SK-N-SH (cell line): Measurements from ENCODE around the gene SPATA18. TPM values are rescaled to one million over a fixed set of nuclear protein-coding genes. Genes with fewer than 3 reads are reported as not detected.

Source experiments
- CTCF ChIA-PET: fragments of 300-600, 350-600 bp; formaldehyde crosslinking; extraction: SDS; loops from one replicate; lab custom pipeline; 2021; lab: Yijun Ruan, JAX
- POLR2A ChIA-PET: fragments of 350-600 bp; sonication (Branson Sonifier 250); formaldehyde crosslinking; extraction: SDS; loops from one replicate; lab custom pipeline; 2020; ENCODE audit warnings: antibody characterized with exemption, inconsistent platforms; lab: Yijun Ruan, JAX
- DNase-seq: peaks from one replicate; pipeline ENCODE4 v3.0.0; 2012
- H2AFZ ChIP-seq: fragments of 200-600 bp; sonication (generic); 2 replicates; pipeline ENCODE4 v1.8.1; 2016; ENCODE audit warnings: antibody characterized with exemption, mild to moderate bottlenecking, low read depth
- H3F3A ChIP-seq: fragments of 200-600 bp; sonication (generic); replicated peaks from 2 replicates; pipeline ENCODE3; 2016; ENCODE audit warnings: antibody characterized with exemption, mild to moderate bottlenecking; ENCODE audit not compliant: insufficient read depth
- H3K27ac ChIP-seq, 2 experiments: fragments of 200-500 bp in 1 of 2; fragments of 200-600 bp in 1 of 2; sonication (Bioruptor generic) in 1 of 2; sonication (generic), shearing (Covaris generic) in 1 of 2; 2 replicates each; pipeline versions ENCODE4 v1.5.1 to v1.6.1; 2014 to 2016; ENCODE audit warnings: low read depth in 2 of 2, inconsistent platforms in 1 of 2, low read length in 1 of 2, mild to moderate bottlenecking in 1 of 2, mixed read lengths in 1 of 2
- H3K27me3 ChIP-seq: fragments of 200-600 bp; sonication (generic), shearing (Covaris generic); 2 replicates; pipeline ENCODE4 v1.6.1; 2016; ENCODE audit warnings: mixed run types; ENCODE audit not compliant: insufficient read depth
- H3K36me3 ChIP-seq, 2 experiments: fragments of 200-500 bp in 1 of 2; fragments of 200-600 bp in 1 of 2; sonication (Bioruptor generic) in 1 of 2; sonication (generic) in 1 of 2; replicated peaks in 1 of 2; 2 replicates each; pipeline versions ENCODE3 to v1.5.1; 2014 to 2016; ENCODE audit warnings: low read length in 1 of 2, mild to moderate bottlenecking in 1 of 2; ENCODE audit not compliant: insufficient read depth in 2 of 2, control insufficient read depth in 1 of 2
- H3K4me1 ChIP-seq, 2 experiments: fragments of 200-500 bp in 1 of 2; fragments of 200-600 bp in 1 of 2; sonication (Bioruptor generic) in 1 of 2; sonication (generic), shearing (Covaris generic) in 1 of 2; 2 replicates each; pipeline versions ENCODE4 v1.5.1 to v1.6.1; 2014 to 2016; ENCODE audit warnings: low read depth in 1 of 2, low read length in 1 of 2, mixed run types in 1 of 2; ENCODE audit not compliant: insufficient read depth in 2 of 2, control insufficient read depth in 1 of 2
- H3K4me2 ChIP-seq: fragments of 200-600 bp; sonication (generic), shearing (Covaris generic); 2 replicates; pipeline ENCODE4 v1.6.1; 2017; ENCODE audit warnings: mixed run types
- H3K4me3 ChIP-seq, 2 experiments: fragments of 200-500 bp in 1 of 2; fragments of 200-600 bp in 1 of 2; sonication (Bioruptor generic) in 1 of 2; sonication (generic), shearing (Covaris generic) in 1 of 2; 2 replicates each; pipeline versions ENCODE4 v1.5.1 to v1.8.1; 2014 to 2016; ENCODE audit warnings: low read depth in 2 of 2, inconsistent platforms in 1 of 2, low read length in 1 of 2, mild to moderate bottlenecking in 1 of 2, mixed read lengths in 1 of 2, moderate library complexity in 1 of 2
- H3K79me2 ChIP-seq: fragments of 200-600 bp; sonication (generic); 2 replicates; pipeline ENCODE4 v1.8.1; 2017; ENCODE audit warnings: mild to moderate bottlenecking; ENCODE audit not compliant: insufficient read depth
- H3K9ac ChIP-seq: fragments of 200-600 bp; sonication (generic); 2 replicates; pipeline ENCODE4 v1.6.1; 2017; ENCODE audit warnings: mixed run types
- H3K9me2 ChIP-seq: fragments of 200-600 bp; sonication (generic); 2 replicates; pipeline ENCODE4 v1.6.1; 2017; ENCODE audit warnings: mixed run types
- H3K9me3 ChIP-seq: fragments of 200-600 bp; sonication (generic); 2 replicates; pipeline ENCODE4 v1.6.1; 2017; ENCODE audit warnings: mixed run types, mild to moderate bottlenecking, moderate library complexity
- H4K20me1 ChIP-seq: fragments of 200-600 bp; sonication (generic); 2 replicates; pipeline ENCODE4 v1.6.1; 2017; ENCODE audit warnings: mild to moderate bottlenecking, mixed run types; ENCODE audit not compliant: insufficient read depth
- ELF1 ChIP-seq: IDR thresholded peaks from 2 replicates; pipeline ENCODE4 v1.4.0; 2012
- EP300 ChIP-seq, 2 experiments: IDR thresholded peaks; 2 replicates each; pipeline versions ENCODE4 v1.4.0 to v1.6.1; 2012; ENCODE audit warnings: borderline replicate concordance in 1 of 2, low read depth in 1 of 2, low read length in 1 of 2
- GABPA ChIP-seq: IDR thresholded peaks from 2 replicates; pipeline ENCODE4 v1.4.0; 2012; ENCODE audit warnings: low read depth, mild to moderate bottlenecking
- JUND ChIP-seq: IDR thresholded peaks from 2 replicates; pipeline ENCODE4 v1.4.0; 2012
- NFIC ChIP-seq: IDR thresholded peaks from 2 replicates; pipeline ENCODE4 v1.4.0; 2012; ENCODE audit warnings: borderline replicate concordance
- NRF1 ChIP-seq: IDR thresholded peaks from 2 replicates; pipeline ENCODE4 v1.6.1; 2012; ENCODE audit warnings: low read depth, mild to moderate bottlenecking, low read length
- POLR2AphosphoS5 ChIP-seq: IDR thresholded peaks from 2 replicates; pipeline ENCODE4 v1.6.1; 2012; ENCODE audit warnings: low read depth, low read length
- RFX5 ChIP-seq: IDR thresholded peaks from 2 replicates; pipeline ENCODE4 v1.6.1; 2012; ENCODE audit warnings: mild to moderate bottlenecking, improper control_type of control experiment, low read length
- RXRA ChIP-seq: IDR thresholded peaks from 2 replicates; pipeline ENCODE4 v1.4.0; 2012; ENCODE audit warnings: low read depth, mild to moderate bottlenecking, borderline replicate concordance
- SIN3A ChIP-seq: IDR thresholded peaks from 2 replicates; pipeline ENCODE4 v1.6.1; 2012; ENCODE audit warnings: low read depth, mild to moderate bottlenecking, low read length, moderate library complexity, borderline replicate concordance
- SMC3 ChIP-seq: IDR thresholded peaks from 2 replicates; pipeline ENCODE4 v1.6.1; 2012; ENCODE audit warnings: low read depth, low read length, improper control_type of control experiment
- TCF12 ChIP-seq: IDR thresholded peaks from 2 replicates; pipeline ENCODE4 v1.4.0; 2012
- TEAD4 ChIP-seq: IDR thresholded peaks from 2 replicates; pipeline ENCODE4 v1.4.0; 2012; ENCODE audit warnings: mild to moderate bottlenecking, borderline replicate concordance; ENCODE audit not compliant: insufficient read depth
- YY1 ChIP-seq: IDR thresholded peaks from 2 replicates; pipeline ENCODE4 v1.4.0; 2012; ENCODE audit warnings: low read depth, mild to moderate bottlenecking
- WGBS: methylation state at CpG from one replicate; pipeline ENCODE4 v1.1.6; 2017; ENCODE audit warnings: low lambda C conversion rate; 5-methylcytosine and 5-hydroxymethylcytosine counted together
- polyA plus RNA-seq, 3 experiments: library from polyadenylated mRNA; depleted of rRNA; stranded (reverse); fragments of >200 nt; gene quantifications; 2 replicates each; pipeline ENCODE4 v1.2.3, GENCODE V29; 2012
- TF ChIP-seq, protein P1 (sequence below): IDR thresholded peaks from 2 replicates; pipeline ENCODE4; 2012
- TF ChIP-seq, protein P2 (sequence below): fragments of 150-350 bp; IDR thresholded peaks from 2 replicates; pipeline ENCODE4 v1.6.1; 2016; ENCODE audit warnings: mild to moderate bottlenecking, low read depth, low read length
- TF ChIP-seq, protein P3 (sequence below): IDR thresholded peaks from 2 replicates; pipeline ENCODE4 v1.4.0; 2012; ENCODE audit warnings: low read depth
- TF ChIP-seq, protein P4 (sequence below): IDR thresholded peaks from 2 replicates; pipeline ENCODE4 v1.4.0; 2012; ENCODE audit warnings: low read depth, borderline replicate concordance

Gene SPATA18
- polyA plus RNA-seq, 1 of the 3 experiments (the other 2 are of a cell fraction): 1.2 TPM

GRCh38 chr4:52001616-52002015, 49.5 kb upstream of the SPATA18 start:
- CTCF ChIA-PET: interaction anchor here (1.0 to 1.2 kb wide), 2 partner anchors 22 to 105 kb away, joined by 3 read pairs; no protein-coding TSS in a partner anchor

GRCh38 chr4:52004414-52004813, 46.7 kb upstream of the SPATA18 start:
- Histone ChIP-seq H3K4me3 (no peak overlapping the region), H3K27me3 (no peaks in the 10 kb centered on the region), H3K36me3 (no peaks in the 10 kb centered on the region), H3K79me2 (no peaks in the 10 kb centered on the region), H3K9me3 (no peaks in the 10 kb centered on the region), H2AFZ (no peak overlapping the region), H3K9ac (no peak overlapping the region), H4K20me1 (no peaks in the 10 kb centered on the region), H3K4me1 (no peaks in the 10 kb centered on the region), H3F3A (no peaks in the 10 kb centered on the region), H3K27ac (no peak overlapping the region), H3K9me2 (no peaks in the 10 kb centered on the region), H3K4me2 (no peak overlapping the region)
- DNase-seq: no peak
- ChIA-PET POLR2A (no interaction called here), CTCF (no interaction called here)
- TF ChIP-seq, protein P1, sequence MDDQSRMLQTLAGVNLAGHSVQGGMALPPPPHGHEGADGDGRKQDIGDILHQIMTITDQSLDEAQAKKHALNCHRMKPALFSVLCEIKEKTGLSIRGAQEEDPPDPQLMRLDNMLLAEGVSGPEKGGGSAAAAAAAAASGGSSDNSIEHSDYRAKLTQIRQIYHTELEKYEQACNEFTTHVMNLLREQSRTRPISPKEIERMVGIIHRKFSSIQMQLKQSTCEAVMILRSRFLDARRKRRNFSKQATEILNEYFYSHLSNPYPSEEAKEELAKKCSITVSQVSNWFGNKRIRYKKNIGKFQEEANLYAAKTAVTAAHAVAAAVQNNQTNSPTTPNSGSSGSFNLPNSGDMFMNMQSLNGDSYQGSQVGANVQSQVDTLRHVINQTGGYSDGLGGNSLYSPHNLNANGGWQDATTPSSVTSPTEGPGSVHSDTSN: no peak
- TF ChIP-seq GABPA (no peak), TCF12 (no peak), YY1 (no peak), EP300 (IDR thresholded peaks at IDR 0.05; ENCODE audit: borderline replicate concordance in 1 of 2, low read depth in 1 of 2, low read length in 1 of 2) (no peak), SMC3 (no peak), NRF1 (no peak), SIN3A (no peak), RXRA (no peak), RFX5 (no peak), POLR2AphosphoS5 (no peak), NFIC (no peak), ELF1 (no peak), TEAD4 (no peak), JUND (no peak)
- TF ChIP-seq, protein P2, sequence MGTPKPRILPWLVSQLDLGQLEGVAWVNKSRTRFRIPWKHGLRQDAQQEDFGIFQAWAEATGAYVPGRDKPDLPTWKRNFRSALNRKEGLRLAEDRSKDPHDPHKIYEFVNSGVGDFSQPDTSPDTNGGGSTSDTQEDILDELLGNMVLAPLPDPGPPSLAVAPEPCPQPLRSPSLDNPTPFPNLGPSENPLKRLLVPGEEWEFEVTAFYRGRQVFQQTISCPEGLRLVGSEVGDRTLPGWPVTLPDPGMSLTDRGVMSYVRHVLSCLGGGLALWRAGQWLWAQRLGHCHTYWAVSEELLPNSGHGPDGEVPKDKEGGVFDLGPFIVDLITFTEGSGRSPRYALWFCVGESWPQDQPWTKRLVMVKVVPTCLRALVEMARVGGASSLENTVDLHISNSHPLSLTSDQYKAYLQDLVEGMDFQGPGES: no peak

More at GRCh38 chr4:52001616-52002015, 49.5 kb upstream of the SPATA18 start:
- 72% methylated on average over 2 of the region's 2 CpGs for WGBS
- Histone ChIP-seq H3K4me2 (no peak overlapping the region), H3K9me2 (no peaks in the 10 kb centered on the region), H3K27ac (no peak overlapping the region), H2AFZ (no peak overlapping the region), H3F3A (no peaks in the 10 kb centered on the region), H4K20me1 (no peaks in the 10 kb centered on the region), H3K4me1 (no peaks in the 10 kb centered on the region), H3K27me3 (no peaks in the 10 kb centered on the region), H3K4me3 (no peak overlapping the region), H3K79me2 (no peaks in the 10 kb centered on the region), H3K9ac (no peak overlapping the region), H3K9me3 (no peaks in the 10 kb centered on the region), H3K36me3 (no peaks in the 10 kb centered on the region)
- POLR2A ChIA-PET: no interaction called here
- TF ChIP-seq, protein P3, sequence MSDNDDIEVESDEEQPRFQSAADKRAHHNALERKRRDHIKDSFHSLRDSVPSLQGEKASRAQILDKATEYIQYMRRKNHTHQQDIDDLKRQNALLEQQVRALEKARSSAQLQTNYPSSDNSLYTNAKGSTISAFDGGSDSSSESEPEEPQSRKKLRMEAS: no peak
- TF ChIP-seq RFX5: no peak
- TF ChIP-seq, protein P4, sequence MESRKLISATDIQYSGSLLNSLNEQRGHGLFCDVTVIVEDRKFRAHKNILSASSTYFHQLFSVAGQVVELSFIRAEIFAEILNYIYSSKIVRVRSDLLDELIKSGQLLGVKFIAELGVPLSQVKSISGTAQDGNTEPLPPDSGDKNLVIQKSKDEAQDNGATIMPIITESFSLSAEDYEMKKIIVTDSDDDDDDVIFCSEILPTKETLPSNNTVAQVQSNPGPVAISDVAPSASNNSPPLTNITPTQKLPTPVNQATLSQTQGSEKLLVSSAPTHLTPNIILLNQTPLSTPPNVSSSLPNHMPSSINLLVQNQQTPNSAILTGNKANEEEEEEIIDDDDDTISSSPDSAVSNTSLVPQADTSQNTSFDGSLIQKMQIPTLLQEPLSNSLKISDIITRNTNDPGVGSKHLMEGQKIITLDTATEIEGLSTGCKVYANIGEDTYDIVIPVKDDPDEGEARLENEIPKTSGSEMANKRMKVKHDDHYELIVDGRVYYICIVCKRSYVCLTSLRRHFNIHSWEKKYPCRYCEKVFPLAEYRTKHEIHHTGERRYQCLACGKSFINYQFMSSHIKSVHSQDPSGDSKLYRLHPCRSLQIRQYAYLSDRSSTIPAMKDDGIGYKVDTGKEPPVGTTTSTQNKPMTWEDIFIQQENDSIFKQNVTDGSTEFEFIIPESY: no peak
- TF ChIP-seq, protein P2: no peak
- DNase-seq: no peak
